Muscle layer of duodenum (tissue), 2 donors: ENCODE data around the gene MARCHF4.

Experiments
- H3K27ac ChIP-seq: one replicate; pipeline ENCODE4 v1.7.0; 2013; ENCODE audit warnings: mild to moderate bottlenecking, low read length
- H3K27me3 ChIP-seq: one replicate; pipeline ENCODE4 v1.7.0; 2013; ENCODE audit warnings: low read depth, mild to moderate bottlenecking, control low read depth, low read length
- H3K36me3 ChIP-seq, 2 donors: one replicate each; pipeline ENCODE4 v1.7.0; 2013; ENCODE audit warnings: low read length in 2 of 2, control low read depth in 1 of 2, mild to moderate bottlenecking in 1 of 2; ENCODE audit not compliant: insufficient read depth in 2 of 2, control insufficient read depth in 1 of 2
- H3K4me1 ChIP-seq, 2 donors: one replicate each; pipeline ENCODE4 v1.7.0; 2013; ENCODE audit warnings: low read length in 2 of 2, mild to moderate bottlenecking in 2 of 2, control low read depth in 1 of 2, moderate library complexity in 1 of 2; ENCODE audit not compliant: insufficient read depth in 2 of 2, control insufficient read depth in 1 of 2
- H3K4me3 ChIP-seq, 2 donors: one replicate each; pipeline ENCODE4 v1.7.0; 2013; ENCODE audit warnings: low read length in 2 of 2, low read depth in 1 of 2, mild to moderate bottlenecking in 1 of 2
- H3K9me3 ChIP-seq, 2 donors: one replicate each; pipeline ENCODE4 v1.7.0; 2013; ENCODE audit warnings: low read length in 2 of 2, control low read depth in 1 of 2, mild to moderate bottlenecking in 1 of 2; ENCODE audit not compliant: control insufficient read depth in 1 of 2
- donor health status: healthy.

The MARCHF4 gene

GRCh38 chr2:216408426-216409290, 36.4 kb upstream of the MARCHF4 start:
- Histone ChIP-seq H3K4me3 (no peak overlapping the region), H3K36me3 (no peaks in the 10 kb centered on the region), H3K27me3 (no peaks in the 10 kb centered on the region), H3K27ac (no peak overlapping the region), H3K9me3 (no peaks in the 10 kb centered on the region), H3K4me1 (peaks cover 2 to 13% of the 10 kb centered on the region in 2 donors)

GRCh38 chr2:216406826-216407225, 34.5 kb upstream of the MARCHF4 start:
- no peaks in the 10 kb centered on the region for H3K36me3 ChIP-seq

GRCh38 chr2:216405588-216405987, 33.3 kb upstream of the MARCHF4 start:
- H3K27ac ChIP-seq = no peak overlapping the region
- H3K27me3 ChIP-seq = no peaks in the 10 kb centered on the region

More at GRCh38 chr2:216406826-216407225, 34.5 kb upstream of the MARCHF4 start:
- Histone ChIP-seq H3K27me3 (no peaks in the 10 kb centered on the region), H3K4me1 (peaks cover 0 to 3% of the 10 kb centered on the region in 2 donors), H3K9me3 (no peaks in the 10 kb centered on the region), H3K4me3 (no peak overlapping the region), H3K27ac (no peak overlapping the region)

DNA sequence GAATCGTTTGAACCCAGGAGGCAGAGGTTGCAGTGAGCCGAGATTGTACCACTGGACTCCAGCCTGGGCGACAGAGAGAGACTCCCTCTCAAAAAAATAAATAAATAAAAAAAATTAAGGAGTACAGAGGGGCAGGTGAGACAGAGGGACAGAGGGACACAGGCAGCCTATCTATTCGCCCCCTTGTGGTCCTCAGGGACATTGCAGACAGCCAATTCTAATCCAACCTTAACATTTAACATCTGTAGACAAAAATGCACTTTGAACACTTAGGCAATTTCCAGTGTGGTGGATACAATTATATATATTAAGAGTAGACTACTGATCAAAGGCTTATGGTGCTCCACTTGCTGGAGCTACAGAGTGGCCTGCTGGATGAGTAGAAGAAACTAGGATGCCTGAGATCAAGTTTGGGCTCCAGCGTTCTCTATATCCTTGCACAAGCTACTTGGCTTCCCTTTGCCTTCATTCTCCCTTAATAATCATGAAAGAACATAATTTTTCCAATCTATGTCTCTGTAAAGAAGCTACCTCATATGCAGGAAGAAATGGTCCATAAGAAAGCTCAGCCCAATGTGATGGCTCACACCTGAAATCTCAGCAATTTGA, 31.8 kb upstream of the MARCHF4 start:
- H3K9me3 ChIP-seq = no peaks in the 10 kb centered on the region
- no peaks in the 10 kb centered on the region for H3K27me3 ChIP-seq
- no peak overlapping the region for H3K27ac ChIP-seq
- H3K36me3 ChIP-seq = no peaks in the 10 kb centered on the region
- H3K4me1 ChIP-seq = no peaks in the 10 kb centered on the region
- no peak overlapping the region for H3K4me3 ChIP-seq

More at GRCh38 chr2:216405588-216405987, 33.3 kb upstream of the MARCHF4 start:
- H3K9me3 ChIP-seq = no peaks in the 10 kb centered on the region
- no peaks in the 10 kb centered on the region for H3K4me1 ChIP-seq
- H3K36me3 ChIP-seq = no peaks in the 10 kb centered on the region
- no peak overlapping the region for H3K4me3 ChIP-seq

DNA sequence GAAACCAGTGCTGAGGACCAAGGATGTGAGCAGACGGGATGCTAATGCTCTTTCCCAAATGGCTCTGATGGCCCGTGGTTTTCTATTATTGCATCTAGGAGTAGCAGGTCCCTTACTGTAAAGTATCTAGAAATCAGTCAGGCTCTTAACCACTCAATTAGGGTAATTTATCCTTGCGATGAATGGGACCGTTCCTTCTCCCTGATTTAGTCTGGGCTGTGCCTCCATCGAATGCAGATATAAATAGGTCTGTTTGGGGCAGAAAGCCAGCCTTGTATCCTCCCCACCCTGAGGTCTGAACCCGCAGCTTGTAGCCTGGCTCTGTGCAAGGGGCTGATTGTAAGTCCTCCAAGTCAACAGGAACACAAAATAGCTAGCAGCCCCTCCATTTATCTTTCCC, 30.5 kb upstream of the MARCHF4 start:
- Histone ChIP-seq H3K27ac (no peak overlapping the region), H3K4me3 (no peak overlapping the region), H3K4me1 (no peaks in the 10 kb centered on the region), H3K36me3 (no peaks in the 10 kb centered on the region), H3K27me3 (no peaks in the 10 kb centered on the region), H3K9me3 (no peaks in the 10 kb centered on the region)

DNA sequence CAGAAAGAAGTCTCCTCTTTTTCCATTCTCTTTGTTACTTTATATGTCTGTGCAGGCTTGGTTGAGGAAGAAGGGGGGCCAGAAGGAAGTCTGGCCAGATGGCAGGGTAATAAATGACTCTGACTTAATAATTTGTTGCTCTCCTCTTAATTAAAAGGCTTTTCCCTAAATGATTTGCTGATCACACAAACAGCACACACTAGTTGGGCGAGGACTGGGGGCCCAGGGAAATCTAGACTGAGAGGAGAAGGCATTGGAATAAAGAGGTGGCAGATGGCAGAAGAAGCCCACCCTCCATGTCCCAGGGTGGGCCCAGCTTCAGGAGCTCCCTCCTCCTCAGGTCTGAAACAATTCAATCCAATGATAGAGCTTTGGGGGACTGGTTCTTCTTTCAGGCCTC, 27.3 kb upstream of the MARCHF4 start:
- Histone ChIP-seq H3K4me3 (no peak overlapping the region), H3K9me3 (no peaks in the 10 kb centered on the region), H3K4me1 (no peaks in the 10 kb centered on the region), H3K27ac (no peak overlapping the region), H3K36me3 (no peaks in the 10 kb centered on the region), H3K27me3 (no peaks in the 10 kb centered on the region)

- Histone ChIP-seq H3K4me1 (no peaks in the 10 kb centered on the region), H3K27me3 (no peaks in the 10 kb centered on the region), H3K9me3 (no peaks in the 10 kb centered on the region), H3K27ac (no peak overlapping the region), H3K4me3 (no peak overlapping the region), H3K36me3 (no peaks in the 10 kb centered on the region)
These were observed 22.6 kb upstream of the MARCHF4 start for GRCh38 chr2:216394881-216395280.

- Histone ChIP-seq H3K4me3 (no peak overlapping the region), H3K4me1 (no peaks in the 10 kb centered on the region), H3K27me3 (no peaks in the 10 kb centered on the region), H3K9me3 (no peaks in the 10 kb centered on the region), H3K36me3 (no peaks in the 10 kb centered on the region), H3K27ac (no peak overlapping the region)
These were observed 20.9 kb upstream of the MARCHF4 start for GRCh38 chr2:216392945-216393840.

GRCh38 chr2:216392018-216392562, 19.8 kb upstream of the MARCHF4 start:
- Histone ChIP-seq H3K4me3 (no peak overlapping the region), H3K4me1 (no peaks in the 10 kb centered on the region), H3K27me3 (peaks cover 6% of the 10 kb centered on the region), H3K36me3 (no peaks in the 10 kb centered on the region), H3K27ac (no peak overlapping the region), H3K9me3 (no peaks in the 10 kb centered on the region)

- Histone ChIP-seq H3K4me3 (no peak overlapping the region), H3K36me3 (no peaks in the 10 kb centered on the region), H3K4me1 (no peaks in the 10 kb centered on the region)
These were observed 19.1 kb upstream of the MARCHF4 start for GRCh38 chr2:216391401-216391800.

DNA sequence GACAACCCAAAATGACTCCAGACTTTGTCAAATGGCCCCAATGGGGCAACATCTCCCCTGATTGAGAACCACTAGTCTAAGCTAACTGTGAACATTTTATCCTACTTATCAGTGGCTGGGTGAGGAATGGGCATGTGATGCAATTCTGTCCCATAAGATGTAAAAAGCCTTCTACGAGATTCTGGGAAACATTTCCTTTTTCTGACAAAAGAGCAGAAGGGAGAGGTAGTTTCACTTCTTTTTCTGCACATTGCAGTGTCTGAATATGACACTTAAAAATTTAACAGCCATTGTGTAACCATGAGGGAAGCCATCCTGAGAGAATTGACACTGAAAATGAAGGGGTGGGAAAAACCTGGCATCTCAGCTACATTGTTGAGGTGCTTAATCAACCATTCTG, 17.3 kb upstream of the MARCHF4 start:
- H3K27ac ChIP-seq = no peak overlapping the region
- no peaks in the 10 kb centered on the region for H3K36me3 ChIP-seq
- H3K4me3 ChIP-seq = no peak overlapping the region
- H3K9me3 ChIP-seq = no peaks in the 10 kb centered on the region
- H3K27me3 ChIP-seq = peaks cover 6% of the 10 kb centered on the region
- H3K4me1 ChIP-seq = no peaks in the 10 kb centered on the region

More at GRCh38 chr2:216391401-216391800, 19.1 kb upstream of the MARCHF4 start:
- peaks cover 6% of the 10 kb centered on the region for H3K27me3 ChIP-seq
- H3K27ac ChIP-seq = no peak overlapping the region
- no peaks in the 10 kb centered on the region for H3K9me3 ChIP-seq
